Endothelial cell (in vitro differentiated cells): ENCODE measurements around the gene BMP2. TPM values are rescaled to one million over a fixed set of nuclear protein-coding genes. Genes with fewer than 3 reads are reported as not detected.

ENCODE experiments used
- DNase-seq: peaks from one replicate; pipeline ENCODE4 v3.0.0; 2021; ENCODE audit warnings: low spot score
- H3K27ac Mint-ChIP-seq: one replicate; pipeline ENCODE4 v1.8.0; 2021; ENCODE audit warnings: mixed read lengths, inconsistent platforms; ENCODE audit not compliant: unreplicated experiment
- H3K27me3 Mint-ChIP-seq: one replicate; pipeline ENCODE4 v1.8.0; 2021; ENCODE audit warnings: mild to moderate bottlenecking, moderate library complexity, mixed read lengths, inconsistent platforms; ENCODE audit not compliant: unreplicated experiment
- H3K36me3 Mint-ChIP-seq: one replicate; pipeline ENCODE4 v1.8.0; 2021; ENCODE audit warnings: mild to moderate bottlenecking, low read depth, mixed read lengths, inconsistent platforms; ENCODE audit not compliant: unreplicated experiment
- H3K4me1 Mint-ChIP-seq: one replicate; pipeline ENCODE4 v1.8.0; 2021; ENCODE audit warnings: mild to moderate bottlenecking, mixed read lengths, inconsistent platforms; ENCODE audit not compliant: unreplicated experiment
- H3K4me3 Mint-ChIP-seq: one replicate; pipeline ENCODE4 v1.8.0; 2021; ENCODE audit warnings: mild to moderate bottlenecking, mixed read lengths, inconsistent platforms; ENCODE audit not compliant: unreplicated experiment
- H3K9me3 Mint-ChIP-seq: one replicate; pipeline ENCODE4 v1.8.0; 2021; ENCODE audit warnings: mixed read lengths, inconsistent platforms; ENCODE audit not compliant: unreplicated experiment
- CTCF ChIP-seq: fragments of 200-600 bp; sonication (generic); IDR thresholded peaks from one replicate; pipeline ENCODE4 v1.5.0; 2021; ENCODE audit warnings: antibody characterized with exemption; ENCODE audit not compliant: unreplicated experiment
- total RNA-seq: library from RNA; stranded (reverse); fragmentation: NEBNext Ultra II Directional; extraction: Animal tissue kit (Norgen Biotek cat#: 25700); gene quantifications from one replicate; pipeline ENCODE4 v1.2.1, GENCODE V29; 2021; ENCODE audit not compliant: unreplicated experiment

Gene BMP2
- total RNA-seq, 1 donor from 2014 or later, result 1.1 TPM

GRCh38 chr20:6828794-6829423, 61.4 kb downstream of the BMP2 start:
- Mint-ChIP-seq H3K4me1 (no peaks in the 10 kb centered on the region), H3K36me3 (no peaks in the 10 kb centered on the region), H3K27ac (no peak overlapping the region), H3K27me3 (peaks cover 2% of the 10 kb centered on the region), H3K4me3 (no peak overlapping the region), H3K9me3 (no peaks in the 10 kb centered on the region)
- TF ChIP-seq CTCF, result peak; percentile 82
- DNase-seq, result peak; percentile 73

- Mint-ChIP-seq H3K27ac (no peak overlapping the region), H3K27me3 (peaks cover 2% of the 10 kb centered on the region), H3K36me3 (no peaks in the 10 kb centered on the region), H3K9me3 (no peaks in the 10 kb centered on the region), H3K4me3 (no peak overlapping the region), H3K4me1 (no peaks in the 10 kb centered on the region)
- DNase-seq, result no peak
- TF ChIP-seq CTCF, result no peak
Measured at GRCh38 chr20:6829510-6830116, 62.1 kb downstream of the BMP2 start.
